Activated CD8-positive, alpha-beta memory T cell treated with anti-CD3 and anti-CD28 coated beads, Interleukin-2, amount 50 U/mL, for 4 hours (primary cell): ENCODE measurements around the gene ITFG1.
"Not testable (repeated sequence)": the region's sequence is repeated elsewhere in the genome, so short reads cannot be mapped to it uniquely, and the experiment has no call there.

Source experiments
- DNase-seq: peaks from one replicate; pipeline ENCODE4 v3.0.0-alpha.2; 2020

ITFG1 gene

GRCh38 chr16:47408491-47408890 is 52.4 kb downstream of the ITFG1 start:
- DNase-seq = no peak

- no peak for DNase-seq
These were observed 64.9 kb downstream of the ITFG1 start for GRCh38 chr16:47395733-47396498.

DNA sequence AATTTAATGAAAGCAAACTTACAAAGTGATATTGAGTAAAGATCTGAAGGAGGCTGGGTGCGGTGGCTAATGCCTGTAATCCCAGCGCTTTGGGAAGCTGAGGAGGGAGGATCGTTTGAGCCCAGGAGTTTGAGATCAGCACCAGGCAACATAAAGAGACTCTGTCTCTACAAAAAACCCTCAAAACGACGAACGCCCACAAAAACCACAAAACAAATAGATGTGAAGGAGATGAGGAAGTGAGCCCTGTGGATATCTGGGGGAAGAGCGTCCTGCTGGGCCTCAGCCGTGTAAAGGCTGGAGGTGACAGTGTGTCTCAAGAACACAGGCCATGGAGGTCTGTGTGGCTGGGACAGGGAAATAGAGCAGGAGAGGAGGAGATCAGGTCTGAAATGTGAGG is 68.8 kb downstream of the ITFG1 start:
- DNase-seq = no peak

DNA sequence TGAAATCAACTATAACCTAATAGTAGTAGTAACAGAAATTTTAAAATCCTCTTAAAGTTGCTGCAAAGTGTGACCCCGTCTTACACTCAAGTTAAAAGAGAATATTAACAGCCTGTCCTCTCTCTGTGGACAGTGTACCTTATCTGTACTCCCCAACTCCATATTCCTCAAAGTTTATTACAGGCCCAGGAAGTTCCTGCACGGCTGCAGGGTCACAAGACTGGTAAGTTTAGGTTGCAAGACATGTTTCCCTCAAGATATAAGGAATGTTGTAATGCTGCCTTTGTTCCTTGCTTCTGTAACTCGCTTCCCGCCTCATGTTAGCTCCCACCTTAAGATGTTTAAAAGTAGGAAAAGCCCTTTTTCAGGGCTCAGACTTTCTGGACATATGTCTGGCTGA is 72.2 kb downstream of the ITFG1 start:
- no peak for DNase-seq

DNA sequence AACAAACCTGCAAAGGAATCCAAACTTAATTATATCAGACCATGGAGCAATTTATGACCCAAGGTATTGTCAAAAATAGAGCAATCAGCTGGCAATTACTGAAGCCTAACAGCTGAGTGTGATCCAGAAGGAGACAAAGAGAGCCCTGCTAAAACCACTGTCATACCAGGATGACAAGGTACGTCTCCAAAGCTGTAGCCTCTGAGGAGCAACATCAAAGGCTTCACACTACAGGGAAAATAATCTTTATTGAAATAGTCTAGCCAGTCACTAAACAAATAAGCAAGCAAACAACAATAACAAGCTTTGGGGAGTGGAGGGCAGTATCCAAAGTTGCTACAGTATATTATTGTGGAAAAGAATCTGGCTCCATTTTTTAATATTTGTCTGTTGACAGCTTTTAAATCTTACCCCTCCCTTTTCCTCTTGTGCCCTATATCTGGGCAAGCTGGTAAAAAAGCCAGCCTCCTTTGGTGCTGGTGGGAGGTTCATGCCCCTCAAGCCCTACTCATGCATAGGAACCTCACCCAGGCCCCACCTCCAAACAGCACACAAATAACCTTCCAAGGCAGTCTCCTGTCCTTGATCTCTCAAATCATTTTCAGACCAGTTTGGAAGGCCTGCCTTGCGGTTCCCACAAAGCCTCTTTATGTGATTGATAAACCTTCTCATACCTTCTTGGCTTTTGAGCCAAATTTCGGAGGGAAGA is 73.7 kb downstream of the ITFG1 start:
- no peak for DNase-seq

DNA sequence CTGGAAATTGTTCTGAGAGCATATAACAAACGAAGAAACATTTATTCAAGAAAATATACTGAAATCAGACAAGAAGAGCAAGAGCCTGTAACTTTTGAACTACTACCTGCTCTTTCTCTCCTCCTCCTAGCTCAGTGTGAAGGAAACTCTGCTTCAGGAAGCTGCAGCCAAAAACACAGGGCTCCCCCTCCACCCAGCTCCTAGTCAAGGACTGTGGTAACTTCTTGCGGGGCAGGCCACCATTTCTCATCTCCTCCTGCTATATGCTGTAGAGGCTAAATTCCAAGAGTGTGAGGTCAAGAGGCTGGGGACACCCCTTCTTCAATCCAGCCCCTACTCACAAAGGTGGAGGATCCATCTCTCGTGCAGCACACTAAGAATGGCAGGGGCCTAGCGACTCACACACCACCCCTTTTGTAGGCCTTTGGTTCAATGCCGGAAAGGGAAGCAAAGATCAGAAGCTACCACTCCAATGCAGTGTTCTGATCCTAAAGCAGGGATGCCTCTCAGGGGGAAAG is 74.6 kb downstream of the ITFG1 start:
- DNase-seq = no peak

DNA sequence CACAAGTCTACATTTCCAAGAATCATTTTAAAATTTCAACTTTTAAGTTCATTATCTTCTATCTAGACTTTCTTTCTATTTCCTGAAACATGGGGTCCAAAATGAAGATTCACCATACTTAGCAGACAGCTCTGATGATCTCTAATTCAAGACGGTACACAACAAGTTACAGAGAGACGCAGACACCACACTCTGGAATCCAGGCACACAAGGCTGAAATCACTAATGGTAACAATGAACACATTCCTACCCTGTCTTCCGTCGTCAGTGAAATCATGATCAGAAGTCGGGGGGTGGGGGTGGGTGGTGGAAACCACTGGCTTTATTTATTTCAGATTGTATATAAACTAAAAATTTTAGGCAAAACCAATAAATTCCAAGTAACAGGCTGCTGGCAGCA is 78.5 kb downstream of the ITFG1 start:
- no peak for DNase-seq

DNA sequence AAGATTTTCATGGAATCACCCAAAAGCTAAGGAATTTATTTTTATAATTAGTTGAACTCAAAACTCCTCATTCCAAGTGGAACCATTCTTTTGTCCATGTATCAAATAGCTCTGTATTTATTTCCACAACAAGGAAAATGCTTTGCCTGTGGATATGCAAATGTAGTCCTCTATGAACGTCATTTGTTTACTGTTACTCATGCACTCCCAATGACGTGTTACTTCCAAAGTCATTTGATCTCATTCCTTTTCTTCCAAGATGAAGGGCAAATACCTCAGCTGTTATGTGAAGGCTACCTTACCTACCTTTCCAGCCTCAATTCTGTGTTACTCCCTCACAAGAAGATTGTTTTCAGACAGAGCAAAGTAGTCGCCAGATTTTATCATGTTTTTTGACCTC is 83.7 kb downstream of the ITFG1 start:
- no peak for DNase-seq

GRCh38 chr16:47375423-47375822 is 85.4 kb downstream of the ITFG1 start:
- no peak for DNase-seq

- no peak for DNase-seq
These were observed 86.2 kb downstream of the ITFG1 start for GRCh38 chr16:47374629-47375028.

DNA sequence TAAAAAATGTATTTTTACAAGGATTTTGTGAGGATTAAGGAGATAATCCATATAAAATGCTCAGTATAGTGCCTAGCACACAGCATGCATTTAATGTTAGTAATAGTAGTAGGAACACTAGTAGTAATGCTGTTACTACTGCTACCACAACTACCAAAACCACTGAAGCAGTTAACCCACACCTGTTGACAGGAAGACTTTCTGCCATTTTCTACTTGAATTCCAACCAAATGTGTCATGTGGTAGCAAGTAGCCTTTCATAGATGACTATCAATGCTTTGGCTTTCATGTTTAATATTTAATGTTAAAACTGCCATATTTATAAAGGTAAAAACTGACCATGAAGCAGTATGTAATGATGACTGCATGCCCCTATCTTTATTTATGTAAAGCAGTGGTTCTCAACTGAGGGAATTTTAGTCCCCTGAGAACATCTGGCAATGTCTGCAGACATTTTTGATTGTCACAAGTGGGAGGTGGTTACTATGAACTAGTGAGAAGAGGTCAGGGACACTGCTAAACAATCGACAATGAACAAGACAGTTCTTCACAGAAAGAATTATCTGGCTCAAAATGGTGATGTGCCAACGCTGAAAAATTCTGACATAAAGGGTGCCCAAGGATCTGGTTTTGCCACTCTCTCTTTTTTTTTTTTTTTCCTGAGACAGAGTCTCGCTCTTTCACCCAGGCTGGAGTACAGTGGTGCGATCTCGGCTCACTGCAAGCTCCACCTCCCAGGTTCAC is 89.4 kb downstream of the ITFG1 start:
- no peak for DNase-seq

GRCh38 chr16:47370536-47370935 is 90.3 kb downstream of the ITFG1 start:
- DNase-seq = no peak

GRCh38 chr16:47366228-47366627 is 94.6 kb downstream of the ITFG1 start:
- DNase-seq = no peak

DNA sequence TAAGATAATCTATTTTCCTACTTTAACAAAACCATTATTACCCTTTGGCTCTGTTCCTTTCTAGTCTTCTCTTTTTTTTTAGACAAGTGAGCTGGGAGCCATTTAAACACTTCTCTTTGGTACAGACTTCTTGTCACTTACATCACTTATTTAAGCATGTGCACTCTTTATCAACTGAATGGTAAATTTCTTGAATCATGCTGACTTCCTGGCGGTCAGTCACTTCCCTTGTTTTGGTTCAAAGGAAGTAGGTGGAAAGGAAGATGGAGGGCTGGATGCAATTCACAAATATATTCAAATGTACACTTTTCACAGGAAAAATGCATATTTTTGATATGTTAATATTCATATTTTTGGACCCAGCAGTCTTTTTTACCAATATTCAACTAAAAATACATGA is 97.1 kb downstream of the ITFG1 start:
- DNase-seq = no peak

GRCh38 chr16:47359478-47359877 is 101.4 kb downstream of the ITFG1 start:
- no peak for DNase-seq

DNA sequence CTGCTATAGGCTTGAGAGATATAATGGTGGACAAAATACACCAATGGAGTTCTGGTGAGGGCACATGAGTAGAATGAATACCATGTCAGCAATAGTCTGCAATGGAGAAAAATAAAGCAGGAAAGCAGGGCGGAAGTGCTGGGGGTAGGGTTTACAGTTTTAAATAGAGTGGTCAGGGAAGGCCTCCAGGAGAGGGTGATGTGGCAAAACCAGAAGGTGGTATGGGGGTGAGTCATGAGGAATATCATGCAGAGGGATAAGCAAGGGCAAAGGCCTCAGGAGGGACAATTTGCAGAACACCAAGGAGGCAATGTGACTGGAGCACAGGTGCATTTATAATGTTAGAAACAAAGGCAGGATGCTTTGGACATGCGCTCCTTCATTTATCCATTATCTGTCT is 102.0 kb downstream of the ITFG1 start:
- DNase-seq = no peak

DNA sequence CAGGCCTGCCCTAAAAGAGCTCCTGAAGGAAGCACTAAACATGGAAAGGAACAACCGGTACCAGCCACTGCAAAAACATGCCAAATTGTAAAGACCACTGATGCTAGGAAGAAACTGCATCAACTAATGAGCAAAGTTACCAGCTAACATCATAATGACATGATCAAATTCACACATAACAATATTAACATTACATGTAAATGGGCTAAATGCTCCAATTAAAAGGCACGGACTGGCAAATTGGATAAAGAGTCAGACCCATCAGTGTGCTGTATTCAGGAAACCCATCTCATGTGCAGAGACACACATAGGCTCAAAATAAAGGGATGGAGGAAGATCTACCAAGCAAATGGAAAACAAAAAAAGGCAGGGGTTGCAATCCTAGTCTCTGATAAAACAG is 111.8 kb downstream of the ITFG1 start:
- not testable (repeated sequence) for DNase-seq

GRCh38 chr16:47347021-47347696 is 113.7 kb downstream of the ITFG1 start:
- not testable (repeated sequence) for DNase-seq

DNA sequence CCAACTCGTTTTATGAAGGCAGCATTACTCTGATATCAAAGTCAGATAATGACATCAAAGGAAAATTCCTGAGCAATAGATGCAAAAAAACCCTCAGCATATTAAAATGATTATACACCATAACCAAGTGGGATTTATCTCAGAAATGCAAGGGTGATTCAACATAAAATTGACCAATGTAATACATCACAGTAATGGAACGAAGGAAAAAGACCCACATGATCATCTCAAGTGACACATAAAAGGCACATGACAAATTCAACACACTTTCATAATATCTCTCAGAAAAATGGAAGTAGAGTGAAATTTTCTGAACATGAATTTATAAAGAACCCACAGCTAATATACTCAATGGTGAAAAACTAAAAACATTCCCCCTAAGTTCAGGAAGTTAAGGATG is 118.8 kb downstream of the ITFG1 start:
- no peak for DNase-seq

DNA sequence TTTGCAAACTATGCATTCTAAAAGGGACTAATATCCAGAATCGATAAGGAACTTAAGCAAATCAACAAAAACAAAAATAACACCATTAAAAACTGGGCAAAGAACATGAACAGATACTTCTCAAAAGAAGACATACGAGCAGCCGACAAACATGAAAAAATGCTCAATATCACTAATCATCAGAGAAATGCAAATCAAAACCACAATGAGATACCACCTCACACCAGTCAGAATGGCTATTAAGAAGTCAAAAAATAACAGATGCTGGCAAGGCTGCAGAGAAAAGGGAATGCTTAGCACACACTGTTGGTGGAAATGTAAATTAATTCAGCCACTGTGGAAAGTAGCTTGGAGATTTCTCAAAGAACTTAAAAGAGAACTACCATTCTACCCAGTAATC is 130.3 kb downstream of the ITFG1 start:
- not testable (repeated sequence) for DNase-seq

DNA sequence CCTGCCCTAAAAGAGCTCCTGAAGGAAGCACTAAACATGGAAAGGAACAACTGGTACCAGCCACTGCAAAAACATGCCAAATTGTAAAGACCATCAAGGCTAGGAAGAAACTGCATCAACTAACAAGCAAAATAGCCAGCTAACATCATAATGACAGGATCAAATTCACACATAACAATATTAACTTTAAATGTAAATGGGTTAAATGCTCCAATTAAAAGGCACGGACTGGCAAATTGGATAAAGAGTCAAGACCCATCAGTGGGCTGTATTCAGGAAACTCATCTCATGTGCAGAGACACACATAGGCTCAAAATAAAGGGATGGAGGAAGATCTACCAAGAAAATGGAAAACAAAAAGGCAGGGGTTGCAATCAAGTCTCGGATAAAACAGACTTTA is 136.6 kb downstream of the ITFG1 start:
- not testable (repeated sequence) for DNase-seq

DNA sequence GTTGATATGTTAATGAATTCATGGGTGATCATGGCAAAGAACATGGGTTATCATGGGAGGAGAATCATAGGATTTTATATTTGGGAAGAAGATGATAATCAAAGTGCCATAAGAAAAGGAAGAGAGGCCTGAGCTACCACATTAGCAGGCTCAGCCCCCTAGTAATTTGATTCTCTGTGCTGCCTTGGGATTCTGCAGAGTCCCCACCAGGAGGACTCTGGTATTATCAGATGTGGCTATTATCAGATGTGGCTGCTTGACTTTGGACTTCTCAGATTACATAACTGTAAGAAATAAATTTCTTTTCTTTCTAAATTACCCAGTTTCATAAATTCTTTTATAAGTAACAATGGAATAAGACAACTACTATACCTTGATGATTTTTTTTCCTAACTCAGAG is 137.6 kb downstream of the ITFG1 start:
- DNase-seq = no peak
